ENCODE results near the gene TIMP3.

TIMP3 gene

DNA sequence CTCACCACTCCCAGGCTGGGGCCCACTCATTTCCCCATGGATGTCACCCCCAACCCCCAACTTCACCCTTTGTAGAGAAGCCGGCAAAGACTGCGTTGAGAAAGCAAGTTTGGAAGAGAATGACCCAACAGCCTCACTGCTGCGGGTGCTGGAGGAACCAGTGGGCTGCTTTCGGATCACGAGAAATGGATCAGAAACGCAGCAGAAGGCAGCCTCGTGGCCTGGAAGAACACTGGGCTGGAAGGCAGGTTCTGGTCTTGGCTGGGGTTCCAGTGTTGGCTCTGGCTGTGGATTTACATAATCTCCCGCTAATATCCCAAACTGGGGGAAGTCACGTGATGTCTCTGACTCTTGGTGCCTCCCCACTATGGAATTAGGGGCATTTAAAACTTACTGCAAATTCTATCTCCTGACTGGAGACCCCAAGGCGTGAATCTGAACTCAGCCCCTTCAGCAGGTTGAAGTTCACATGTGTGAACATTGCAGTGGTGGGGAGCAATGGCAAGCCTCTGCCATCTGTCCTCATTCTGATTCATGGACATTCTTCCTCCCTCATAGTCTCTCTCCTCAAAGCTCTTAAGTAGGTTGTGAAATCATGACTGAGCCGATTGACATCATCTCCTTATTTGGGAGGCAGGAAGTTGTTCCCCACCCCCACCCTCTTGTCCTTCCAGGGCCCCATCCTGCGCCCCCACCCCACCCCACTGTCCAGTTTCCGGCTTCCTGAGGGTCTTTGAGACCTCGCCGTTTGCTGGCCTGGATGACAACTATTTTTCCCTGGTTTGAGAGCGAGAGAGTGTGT, 37.0 kb upstream of the TIMP3 start:
- no peak overlapping the region for H3K4me3 ChIP-seq (ENCODE audit: low read depth in 1 of 2, low read length in 2 of 2)
- no peaks in the 10 kb centered on the region for H3K36me3 ChIP-seq (ENCODE audit: control insufficient read depth in 1 of 2, insufficient read depth in 2 of 2, low read length in 2 of 2)
- peaks cover 0 to 5% of the 10 kb centered on the region in 2 donors for H3K9me3 ChIP-seq (ENCODE audit: control insufficient read depth in 1 of 2, low read length in 2 of 2)
- no peaks in the 10 kb centered on the region for H3K27me3 ChIP-seq (ENCODE audit: low read depth, low read length)
- no peak overlapping the region for H3K27ac ChIP-seq (ENCODE audit: low read length)
- H3K4me1 ChIP-seq (ENCODE audit: control insufficient read depth in 1 of 2, insufficient read depth in 2 of 2, low read length in 2 of 2) = no peaks in the 10 kb centered on the region

DNA sequence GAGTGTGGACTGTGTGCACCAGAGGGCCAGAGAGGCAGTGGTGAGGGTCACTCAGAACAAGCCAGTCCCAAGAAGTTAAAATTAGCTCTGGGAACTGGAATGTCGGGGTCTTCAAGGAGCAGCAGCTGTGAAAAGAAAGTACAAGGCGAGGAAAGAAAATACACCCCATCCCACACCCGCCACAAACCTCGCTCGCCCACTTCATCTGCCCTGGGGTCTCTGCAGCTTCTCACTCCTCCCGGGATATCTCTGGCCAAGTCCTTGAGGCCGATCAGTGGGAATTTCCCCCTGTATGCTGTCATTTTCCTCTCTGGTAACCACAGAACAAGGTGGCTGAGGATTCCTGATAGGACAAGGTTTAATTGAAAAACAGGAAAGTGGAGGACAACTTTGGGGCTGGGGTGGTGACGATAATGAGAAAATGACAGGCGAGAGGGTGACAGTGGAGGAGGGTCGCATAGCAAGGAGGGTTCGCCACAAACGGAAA, 36.3 kb upstream of the TIMP3 start:
- no peak overlapping the region for H3K4me3 ChIP-seq (ENCODE audit: low read depth in 1 of 2, low read length in 2 of 2)
- no peaks in the 10 kb centered on the region for H3K4me1 ChIP-seq (ENCODE audit: control insufficient read depth in 1 of 2, insufficient read depth in 2 of 2, low read length in 2 of 2)
- H3K36me3 ChIP-seq (ENCODE audit: control insufficient read depth in 1 of 2, insufficient read depth in 2 of 2, low read length in 2 of 2) = no peaks in the 10 kb centered on the region
- H3K27ac ChIP-seq (ENCODE audit: low read length) = no peak overlapping the region
- peaks cover 0 to 5% of the 10 kb centered on the region in 2 donors for H3K9me3 ChIP-seq (ENCODE audit: control insufficient read depth in 1 of 2, low read length in 2 of 2)
- no peaks in the 10 kb centered on the region for H3K27me3 ChIP-seq (ENCODE audit: low read depth, low read length)

DNA sequence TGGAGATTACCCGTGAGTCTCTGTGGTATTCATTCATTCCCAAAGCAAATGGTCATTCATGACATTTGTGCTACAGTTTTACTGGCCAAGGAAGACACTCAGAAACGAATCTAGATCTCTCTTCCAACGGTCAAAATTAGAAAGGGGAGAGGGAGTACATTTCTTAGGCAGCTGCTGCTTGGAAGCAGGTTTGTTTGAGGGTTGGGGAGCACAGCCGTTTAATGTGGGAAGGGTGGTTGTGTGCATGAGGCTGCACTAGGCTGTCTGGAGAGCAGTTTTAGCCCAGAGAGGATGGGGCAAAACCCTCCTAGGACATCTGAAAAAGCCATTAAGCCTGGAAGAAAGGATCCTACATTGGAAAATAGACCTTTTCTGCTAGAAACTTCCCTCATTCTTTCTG, 29.7 kb upstream of the TIMP3 start:
- Histone ChIP-seq H3K36me3 (ENCODE audit: control insufficient read depth in 1 of 2, insufficient read depth in 2 of 2, low read length in 2 of 2) (no peaks in the 10 kb centered on the region), H3K27ac (ENCODE audit: low read length) (no peak overlapping the region), H3K4me1 (ENCODE audit: control insufficient read depth in 1 of 2, insufficient read depth in 2 of 2, low read length in 2 of 2) (no peaks in the 10 kb centered on the region), H3K9me3 (ENCODE audit: control insufficient read depth in 1 of 2, low read length in 2 of 2) (peaks cover 0 to 5% of the 10 kb centered on the region in 2 donors), H3K27me3 (ENCODE audit: low read depth, low read length) (no peaks in the 10 kb centered on the region), H3K4me3 (ENCODE audit: low read depth in 1 of 2, low read length in 2 of 2) (no peak overlapping the region)

DNA sequence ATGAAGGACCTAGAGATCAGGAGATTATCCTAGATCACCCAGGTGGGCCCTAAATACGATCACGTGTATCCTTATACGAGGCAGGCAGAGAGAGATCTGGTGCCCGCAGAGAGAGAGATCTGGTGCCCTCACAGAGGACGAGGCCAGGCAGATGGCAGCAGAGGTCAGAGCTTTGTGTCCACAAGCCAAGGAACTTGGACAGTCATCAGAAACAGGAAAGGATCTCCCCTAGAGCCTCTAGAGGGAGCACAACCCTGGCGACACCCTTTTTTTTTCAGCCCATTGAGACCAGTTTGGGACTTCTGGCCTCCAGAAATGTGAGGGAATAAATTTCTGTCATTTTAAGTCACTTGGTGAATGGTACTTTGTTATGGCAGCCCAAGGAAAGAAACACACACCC, 25.5 kb upstream of the TIMP3 start:
- Histone ChIP-seq H3K9me3 (ENCODE audit: control insufficient read depth in 1 of 2, low read length in 2 of 2) (no peaks in the 10 kb centered on the region), H3K36me3 (ENCODE audit: control insufficient read depth in 1 of 2, insufficient read depth in 2 of 2, low read length in 2 of 2) (no peaks in the 10 kb centered on the region), H3K27me3 (ENCODE audit: low read depth, low read length) (no peaks in the 10 kb centered on the region), H3K4me1 (ENCODE audit: control insufficient read depth in 1 of 2, insufficient read depth in 2 of 2, low read length in 2 of 2) (no peaks in the 10 kb centered on the region), H3K27ac (ENCODE audit: low read length) (no peak overlapping the region), H3K4me3 (ENCODE audit: low read depth in 1 of 2, low read length in 2 of 2) (no peak overlapping the region)

DNA sequence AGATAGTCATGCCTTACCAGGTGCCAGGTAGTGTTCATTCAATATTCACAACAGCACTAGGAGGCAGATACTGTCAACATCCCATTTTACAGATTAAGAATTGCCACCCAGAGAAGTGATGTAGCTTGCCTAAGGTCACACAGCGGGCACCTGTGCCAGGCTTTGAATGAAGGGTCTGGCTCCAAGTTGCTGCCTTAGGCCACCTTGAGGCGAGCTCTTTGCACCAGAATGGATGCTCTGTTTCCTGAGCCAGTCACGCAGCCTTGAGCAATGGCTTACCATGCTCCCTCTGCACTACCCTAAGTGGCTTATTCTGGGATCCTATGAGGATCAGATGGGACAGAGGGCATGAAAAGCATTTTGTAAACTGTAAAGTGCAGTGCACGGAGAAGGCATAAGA, 25.1 kb upstream of the TIMP3 start:
- H3K27ac ChIP-seq (ENCODE audit: low read length) = no peak overlapping the region
- H3K4me1 ChIP-seq (ENCODE audit: control insufficient read depth in 1 of 2, insufficient read depth in 2 of 2, low read length in 2 of 2) = no peaks in the 10 kb centered on the region
- no peak overlapping the region for H3K4me3 ChIP-seq (ENCODE audit: low read depth in 1 of 2, low read length in 2 of 2)
- H3K36me3 ChIP-seq (ENCODE audit: control insufficient read depth in 1 of 2, insufficient read depth in 2 of 2, low read length in 2 of 2) = no peaks in the 10 kb centered on the region
- no peaks in the 10 kb centered on the region for H3K27me3 ChIP-seq (ENCODE audit: low read depth, low read length)
- H3K9me3 ChIP-seq (ENCODE audit: control insufficient read depth in 1 of 2, low read length in 2 of 2) = no peaks in the 10 kb centered on the region

DNA sequence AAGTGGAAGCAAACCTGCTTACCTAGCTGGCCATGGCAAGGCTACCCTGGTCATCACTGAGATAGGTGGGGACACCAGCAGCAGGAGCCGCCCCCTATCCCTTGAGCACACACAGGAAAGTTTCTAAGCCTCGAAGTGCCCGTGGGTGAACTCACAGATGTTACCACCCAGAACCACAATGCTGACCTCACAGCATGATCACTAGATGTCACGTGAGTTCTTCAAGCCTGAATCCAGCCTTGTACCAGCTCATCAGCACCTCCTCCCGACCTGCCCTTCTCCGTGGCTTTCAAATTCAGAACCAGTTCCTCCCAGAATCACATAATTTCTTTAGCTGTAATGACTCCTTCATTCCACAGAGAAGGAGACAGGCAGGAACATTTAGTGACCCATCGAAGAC, 24.7 kb upstream of the TIMP3 start:
- no peaks in the 10 kb centered on the region for H3K9me3 ChIP-seq (ENCODE audit: control insufficient read depth in 1 of 2, low read length in 2 of 2)
- H3K27me3 ChIP-seq (ENCODE audit: low read depth, low read length) = no peaks in the 10 kb centered on the region
- no peak overlapping the region for H3K4me3 ChIP-seq (ENCODE audit: low read depth in 1 of 2, low read length in 2 of 2)
- H3K36me3 ChIP-seq (ENCODE audit: control insufficient read depth in 1 of 2, insufficient read depth in 2 of 2, low read length in 2 of 2) = no peaks in the 10 kb centered on the region
- H3K4me1 ChIP-seq (ENCODE audit: control insufficient read depth in 1 of 2, insufficient read depth in 2 of 2, low read length in 2 of 2) = no peaks in the 10 kb centered on the region
- H3K27ac ChIP-seq (ENCODE audit: low read length) = no peak overlapping the region

DNA sequence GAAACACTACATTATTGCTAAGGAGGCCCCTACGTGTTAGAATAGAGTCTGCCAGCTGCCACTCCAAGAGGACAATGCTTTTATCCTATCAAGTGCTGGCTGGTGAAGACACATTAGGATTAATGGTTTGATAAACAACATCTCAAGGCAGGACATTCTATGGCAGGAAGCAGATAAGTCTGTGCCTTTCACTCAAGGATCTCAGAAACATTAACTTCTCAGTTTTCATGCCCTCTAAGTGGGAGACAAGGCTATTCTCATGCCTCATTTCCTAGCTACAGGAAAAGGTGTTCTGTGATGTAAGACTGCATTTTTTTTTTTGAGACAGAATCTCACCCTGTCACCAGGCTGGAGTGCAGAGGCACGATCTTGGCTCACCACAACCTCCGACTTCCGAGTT, 23.5 kb upstream of the TIMP3 start:
- no peaks in the 10 kb centered on the region for H3K27me3 ChIP-seq (ENCODE audit: low read depth, low read length)
- no peaks in the 10 kb centered on the region for H3K9me3 ChIP-seq (ENCODE audit: control insufficient read depth in 1 of 2, low read length in 2 of 2)
- no peak overlapping the region for H3K27ac ChIP-seq (ENCODE audit: low read length)
- no peaks in the 10 kb centered on the region for H3K36me3 ChIP-seq (ENCODE audit: control insufficient read depth in 1 of 2, insufficient read depth in 2 of 2, low read length in 2 of 2)
- no peak overlapping the region for H3K4me3 ChIP-seq (ENCODE audit: low read depth in 1 of 2, low read length in 2 of 2)
- H3K4me1 ChIP-seq (ENCODE audit: control insufficient read depth in 1 of 2, insufficient read depth in 2 of 2, low read length in 2 of 2) = no peaks in the 10 kb centered on the region

DNA sequence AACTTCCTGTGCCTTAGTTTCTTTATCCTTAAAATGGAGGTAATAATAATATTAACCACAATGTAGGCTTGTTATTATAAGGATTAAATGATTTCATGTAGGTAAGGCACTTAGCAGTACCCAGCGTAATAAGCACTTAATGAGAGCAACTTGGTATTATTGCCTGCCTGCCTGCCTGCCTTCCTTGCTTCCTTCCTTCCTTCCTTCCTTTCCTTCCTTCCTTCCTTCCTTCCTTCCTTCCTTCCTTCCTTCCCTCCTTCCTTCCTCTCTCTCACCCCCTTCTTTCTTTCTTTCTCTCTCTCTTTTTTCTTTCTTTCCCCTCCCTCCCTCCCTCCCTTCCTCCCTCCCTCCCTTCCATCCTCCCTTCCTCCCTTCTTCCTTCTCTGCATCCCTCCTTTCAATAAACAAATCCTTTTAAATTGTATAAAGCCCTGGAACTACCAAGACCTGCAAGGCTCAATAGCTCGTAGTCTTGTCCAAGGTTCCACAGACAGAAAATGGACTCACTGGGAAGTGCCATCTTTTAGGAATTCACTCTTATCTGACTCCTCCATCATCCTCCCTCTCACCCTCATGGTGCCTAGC, 20.7 kb upstream of the TIMP3 start:
- no peak overlapping the region for H3K27ac ChIP-seq (ENCODE audit: low read length)
- H3K4me3 ChIP-seq (ENCODE audit: low read depth in 1 of 2, low read length in 2 of 2) = no peak overlapping the region
- H3K36me3 ChIP-seq (ENCODE audit: control insufficient read depth in 1 of 2, insufficient read depth in 2 of 2, low read length in 2 of 2) = no peaks in the 10 kb centered on the region
- H3K9me3 ChIP-seq (ENCODE audit: control insufficient read depth in 1 of 2, low read length in 2 of 2) = no peaks in the 10 kb centered on the region
- no peaks in the 10 kb centered on the region for H3K27me3 ChIP-seq (ENCODE audit: low read depth, low read length)
- H3K4me1 ChIP-seq (ENCODE audit: control insufficient read depth in 1 of 2, insufficient read depth in 2 of 2, low read length in 2 of 2) = no peaks in the 10 kb centered on the region

- no peak overlapping the region for H3K27ac ChIP-seq (ENCODE audit: low read length)
Measured at GRCh38 chr22:32781695-32782094, 19.8 kb upstream of the TIMP3 start.

GRCh38 chr22:32785321-32786026, 16.0 kb upstream of the TIMP3 start:
- no peak overlapping the region for H3K27ac ChIP-seq (ENCODE audit: low read length)
- no peak overlapping the region for H3K4me3 ChIP-seq (ENCODE audit: low read depth in 1 of 2, low read length in 2 of 2)
- no peaks in the 10 kb centered on the region for H3K9me3 ChIP-seq (ENCODE audit: control insufficient read depth in 1 of 2, low read length in 2 of 2)
- H3K4me1 ChIP-seq (ENCODE audit: control insufficient read depth in 1 of 2, insufficient read depth in 2 of 2, low read length in 2 of 2) = peaks cover 0 to 14% of the 10 kb centered on the region in 2 donors
- no peaks in the 10 kb centered on the region for H3K36me3 ChIP-seq (ENCODE audit: control insufficient read depth in 1 of 2, insufficient read depth in 2 of 2, low read length in 2 of 2)
- no peaks in the 10 kb centered on the region for H3K27me3 ChIP-seq (ENCODE audit: low read depth, low read length)

More at GRCh38 chr22:32781695-32782094, 19.8 kb upstream of the TIMP3 start:
- H3K9me3 ChIP-seq (ENCODE audit: control insufficient read depth in 1 of 2, low read length in 2 of 2) = no peaks in the 10 kb centered on the region
- H3K36me3 ChIP-seq (ENCODE audit: control insufficient read depth in 1 of 2, insufficient read depth in 2 of 2, low read length in 2 of 2) = no peaks in the 10 kb centered on the region
- no peak overlapping the region for H3K4me3 ChIP-seq (ENCODE audit: low read depth in 1 of 2, low read length in 2 of 2)
- H3K27me3 ChIP-seq (ENCODE audit: low read depth, low read length) = no peaks in the 10 kb centered on the region
- H3K4me1 ChIP-seq (ENCODE audit: control insufficient read depth in 1 of 2, insufficient read depth in 2 of 2, low read length in 2 of 2) = no peaks in the 10 kb centered on the region

- Histone ChIP-seq H3K27ac (ENCODE audit: low read length) (no peak overlapping the region), H3K4me1 (ENCODE audit: control insufficient read depth in 1 of 2, insufficient read depth in 2 of 2, low read length in 2 of 2) (peaks cover 0 to 14% of the 10 kb centered on the region in 2 donors), H3K9me3 (ENCODE audit: control insufficient read depth in 1 of 2, low read length in 2 of 2) (no peaks in the 10 kb centered on the region), H3K4me3 (ENCODE audit: low read depth in 1 of 2, low read length in 2 of 2) (no peak overlapping the region), H3K27me3 (ENCODE audit: low read depth, low read length) (no peaks in the 10 kb centered on the region), H3K36me3 (ENCODE audit: control insufficient read depth in 1 of 2, insufficient read depth in 2 of 2, low read length in 2 of 2) (no peaks in the 10 kb centered on the region)
Measured at GRCh38 chr22:32786027-32786418, 15.5 kb upstream of the TIMP3 start.

Data from muscle layer of duodenum (tissue), 2 donors.